GM18867 (cell line): ENCODE measurements around the gene TNFAIP3.
"Not testable (repeated sequence)": the region's sequence is repeated elsewhere in the genome, so short reads cannot be mapped to it uniquely, and the experiment has no call there.

ENCODE experiments used
- ATAC-seq: cut with Tn5 transposase; IDR thresholded peaks from one replicate; pipeline ENCODE4 v1.9.1; 2021; ENCODE audit warnings: mild to moderate bottlenecking, moderate library complexity; ENCODE audit not compliant: unreplicated experiment

The TNFAIP3 gene

DNA sequence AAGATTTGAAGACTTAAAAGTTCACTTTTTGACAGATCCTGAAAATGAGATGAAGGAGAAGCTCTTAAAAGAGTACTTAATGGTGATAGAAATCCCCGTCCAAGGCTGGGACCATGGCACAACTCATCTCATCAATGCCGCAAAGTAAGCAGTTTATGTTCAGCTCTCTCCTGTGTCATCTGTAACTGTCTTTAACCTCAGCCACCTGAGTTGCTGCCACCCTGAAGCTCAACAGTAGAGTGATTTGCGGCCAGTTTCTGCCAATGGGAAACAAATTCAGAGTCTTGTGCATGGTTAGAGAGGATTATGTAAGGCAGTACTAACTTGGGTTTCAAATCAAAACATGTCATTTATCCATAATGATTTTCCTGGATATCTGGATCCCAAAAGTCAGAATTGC lies 10.1 kb downstream of the TNFAIP3 start:
- no peak for ATAC-seq

DNA sequence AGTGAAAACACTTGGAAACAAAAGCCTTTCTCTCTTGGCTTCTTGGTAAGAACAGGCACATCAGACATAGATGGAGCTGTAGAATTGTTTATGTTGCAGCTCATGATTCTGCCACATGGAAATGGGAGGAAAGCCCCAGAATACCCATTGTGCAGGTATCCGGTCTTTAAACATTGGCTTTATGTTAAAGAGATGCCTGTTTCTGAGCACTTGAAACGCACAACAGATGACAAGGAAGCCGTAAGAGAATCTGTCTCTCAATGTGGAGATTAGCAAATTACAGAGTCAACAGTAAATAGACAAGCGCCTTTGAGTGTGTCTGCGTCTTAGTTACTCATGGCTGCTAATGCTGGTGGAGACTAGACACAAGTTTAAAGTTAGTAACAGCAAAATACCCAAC lies 10.5 kb downstream of the TNFAIP3 start:
- ATAC-seq: no peak

GRCh38 chr6:137878029-137878428 lies 11.0 kb downstream of the TNFAIP3 start:
- no peak for ATAC-seq

DNA sequence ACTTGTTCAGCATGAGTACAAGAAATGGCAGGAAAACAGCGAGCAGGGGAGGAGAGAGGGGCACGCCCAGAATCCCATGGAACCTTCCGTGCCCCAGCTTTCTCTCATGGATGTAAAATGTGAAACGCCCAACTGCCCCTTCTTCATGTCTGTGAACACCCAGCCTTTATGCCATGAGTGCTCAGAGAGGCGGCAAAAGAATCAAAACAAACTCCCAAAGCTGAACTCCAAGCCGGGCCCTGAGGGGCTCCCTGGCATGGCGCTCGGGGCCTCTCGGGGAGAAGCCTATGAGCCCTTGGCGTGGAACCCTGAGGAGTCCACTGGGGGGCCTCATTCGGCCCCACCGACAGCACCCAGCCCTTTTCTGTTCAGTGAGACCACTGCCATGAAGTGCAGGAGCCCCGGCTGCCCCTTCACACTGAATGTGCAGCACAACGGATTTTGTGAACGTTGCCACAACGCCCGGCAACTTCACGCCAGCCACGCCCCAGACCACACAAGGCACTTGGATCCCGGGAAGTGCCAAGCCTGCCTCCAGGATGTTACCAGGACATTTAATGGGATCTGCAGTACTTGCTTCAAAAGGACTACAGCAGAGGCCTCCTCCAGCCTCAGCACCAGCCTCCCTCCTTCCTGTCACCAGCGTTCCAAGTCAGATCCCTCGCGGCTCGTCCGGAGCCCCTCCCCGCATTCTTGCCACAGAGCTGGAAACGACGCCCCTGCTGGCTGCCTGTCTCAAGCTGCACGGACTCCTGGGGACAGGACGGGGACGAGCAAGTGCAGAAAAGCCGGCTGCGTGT lies 11.6 kb downstream of the TNFAIP3 start:
- ATAC-seq: no peak

DNA sequence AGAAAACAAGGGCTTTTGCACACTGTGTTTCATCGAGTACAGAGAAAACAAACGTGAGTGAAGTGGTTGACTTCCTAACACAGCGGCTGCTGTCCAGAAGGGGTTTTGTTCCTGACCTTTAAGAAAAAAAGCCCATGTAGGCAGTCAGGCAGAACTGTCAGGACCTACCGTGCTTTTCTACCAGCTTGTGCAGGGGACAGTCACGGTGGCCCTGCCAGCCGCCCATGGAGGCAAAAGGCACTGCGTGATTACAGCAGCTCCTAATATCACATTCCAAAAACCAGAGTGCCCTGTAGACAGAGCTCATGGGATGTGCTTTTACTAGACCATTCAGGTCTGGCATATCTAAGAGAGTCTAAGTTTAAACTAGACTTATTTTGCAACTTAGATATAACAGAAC lies 12.2 kb downstream of the TNFAIP3 start:
- no peak for ATAC-seq

- ATAC-seq: no peak
Measured at GRCh38 chr6:137879885-137880745, 13.1 kb downstream of the TNFAIP3 start.

DNA sequence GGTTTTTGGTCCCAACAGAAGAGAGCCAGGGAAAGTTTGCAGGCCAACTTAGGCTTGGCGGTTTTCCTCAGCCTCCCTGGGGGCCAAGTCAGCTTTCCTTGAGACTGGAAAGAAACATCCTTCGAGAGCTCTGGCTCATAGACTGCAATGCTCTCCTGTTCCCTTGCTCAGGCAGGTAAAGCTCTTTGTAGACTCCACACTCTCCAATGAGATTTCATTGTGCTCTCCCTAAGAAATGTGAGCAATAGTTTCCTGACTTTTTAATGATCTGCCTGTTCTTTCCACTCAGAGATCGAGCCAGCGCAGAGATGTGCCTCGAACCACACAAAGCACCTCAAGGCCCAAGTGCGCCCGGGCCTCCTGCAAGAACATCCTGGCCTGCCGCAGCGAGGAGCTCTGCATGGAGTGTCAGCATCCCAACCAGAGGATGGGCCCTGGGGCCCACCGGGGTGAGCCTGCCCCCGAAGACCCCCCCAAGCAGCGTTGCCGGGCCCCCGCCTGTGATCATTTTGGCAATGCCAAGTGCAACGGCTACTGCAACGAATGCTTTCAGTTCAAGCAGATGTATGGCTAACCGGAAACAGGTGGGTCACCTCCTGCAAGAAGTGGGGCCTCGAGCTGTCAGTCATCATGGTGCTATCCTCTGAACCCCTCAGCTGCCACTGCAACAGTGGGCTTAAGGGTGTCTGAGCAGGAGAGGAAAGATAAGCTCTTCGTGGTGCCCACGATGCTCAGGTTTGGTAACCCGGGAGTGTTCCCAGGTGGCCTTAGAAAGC lies 13.9 kb downstream of the TNFAIP3 start:
- no peak for ATAC-seq

DNA sequence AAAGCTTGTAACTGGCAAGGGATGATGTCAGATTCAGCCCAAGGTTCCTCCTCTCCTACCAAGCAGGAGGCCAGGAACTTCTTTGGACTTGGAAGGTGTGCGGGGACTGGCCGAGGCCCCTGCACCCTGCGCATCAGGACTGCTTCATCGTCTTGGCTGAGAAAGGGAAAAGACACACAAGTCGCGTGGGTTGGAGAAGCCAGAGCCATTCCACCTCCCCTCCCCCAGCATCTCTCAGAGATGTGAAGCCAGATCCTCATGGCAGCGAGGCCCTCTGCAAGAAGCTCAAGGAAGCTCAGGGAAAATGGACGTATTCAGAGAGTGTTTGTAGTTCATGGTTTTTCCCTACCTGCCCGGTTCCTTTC lies 14.4 kb downstream of the TNFAIP3 start:
- no peak for ATAC-seq

GRCh38 chr6:137882225-137882961 lies 15.3 kb downstream of the TNFAIP3 start:
- no peak for ATAC-seq

DNA sequence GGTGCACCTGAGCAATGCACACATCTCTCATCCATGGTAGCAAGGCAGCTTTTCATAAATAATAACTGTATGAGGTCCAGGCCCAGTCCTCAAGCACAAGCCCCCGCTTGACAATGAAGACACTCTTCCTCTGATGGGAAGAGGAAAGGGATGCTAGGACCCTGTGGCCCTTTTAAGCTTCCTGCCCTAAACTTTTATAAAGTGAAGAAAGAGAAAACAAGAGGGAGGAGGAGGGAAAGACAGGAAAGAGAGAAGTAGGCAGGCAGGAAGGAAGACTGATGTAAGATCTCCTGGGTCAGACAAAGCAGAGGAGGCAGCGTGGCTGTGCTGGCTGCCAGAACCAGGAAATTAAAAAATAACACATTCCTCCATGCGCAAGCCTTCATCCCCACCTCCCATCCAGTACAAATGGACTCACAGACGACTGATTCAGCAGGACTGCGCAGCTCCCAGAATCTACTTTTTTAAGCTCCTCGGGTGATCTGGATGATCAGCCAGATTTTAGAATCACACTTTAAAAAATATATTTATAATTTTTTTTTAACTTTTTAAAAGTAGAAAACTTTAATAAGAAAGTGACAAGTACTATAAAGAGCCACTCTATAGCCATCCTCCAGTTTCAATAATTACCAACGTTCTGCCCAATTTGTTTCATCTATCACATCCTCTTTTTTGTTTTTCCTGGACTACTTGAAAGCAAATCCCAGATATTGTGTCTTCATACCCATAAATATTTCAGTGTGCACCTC lies 16.5 kb downstream of the TNFAIP3 start:
- ATAC-seq: peak; percentile 32

GRCh38 chr6:137884149-137884909 lies 17.3 kb downstream of the TNFAIP3 start:
- peak; percentile 15 for ATAC-seq

DNA sequence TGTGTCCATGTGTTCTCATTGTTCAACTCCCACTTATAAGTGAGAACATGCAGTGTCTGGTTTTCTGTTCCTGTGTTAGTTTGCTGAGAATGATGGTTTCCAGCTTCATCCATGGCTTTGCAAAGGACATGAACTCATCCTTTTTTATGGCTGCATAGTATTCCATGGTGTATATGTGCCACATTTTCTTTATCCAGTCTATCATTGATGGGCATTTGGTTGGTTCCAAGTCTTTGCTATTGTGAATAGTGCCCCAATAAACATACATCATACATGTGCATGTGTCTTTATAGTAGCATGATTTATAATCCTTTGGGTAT lies 17.8 kb downstream of the TNFAIP3 start:
- not testable (repeated sequence) for ATAC-seq

DNA sequence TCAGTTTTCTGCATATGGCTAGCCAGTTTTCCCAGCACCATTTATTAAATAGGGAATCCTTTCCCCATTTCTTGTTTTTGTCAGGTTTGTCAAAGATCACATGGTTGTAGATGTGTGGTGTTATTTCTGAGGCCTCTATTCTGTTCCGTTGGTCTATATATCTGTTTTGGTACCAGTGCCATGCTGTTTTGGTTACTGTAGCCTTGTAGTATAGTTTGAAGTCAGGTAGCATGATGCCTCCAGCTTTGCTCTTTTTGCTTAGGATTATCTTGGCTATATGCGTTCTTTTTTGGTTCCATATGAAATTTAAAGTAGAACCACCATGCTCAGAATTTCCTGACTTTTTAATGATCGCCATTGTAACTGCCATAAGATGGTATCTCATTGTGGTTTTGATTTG lies 19.2 kb downstream of the TNFAIP3 start:
- ATAC-seq: not testable (repeated sequence)

GRCh38 chr6:137890983-137891537 lies 24.0 kb downstream of the TNFAIP3 start:
- ATAC-seq: no peak

DNA sequence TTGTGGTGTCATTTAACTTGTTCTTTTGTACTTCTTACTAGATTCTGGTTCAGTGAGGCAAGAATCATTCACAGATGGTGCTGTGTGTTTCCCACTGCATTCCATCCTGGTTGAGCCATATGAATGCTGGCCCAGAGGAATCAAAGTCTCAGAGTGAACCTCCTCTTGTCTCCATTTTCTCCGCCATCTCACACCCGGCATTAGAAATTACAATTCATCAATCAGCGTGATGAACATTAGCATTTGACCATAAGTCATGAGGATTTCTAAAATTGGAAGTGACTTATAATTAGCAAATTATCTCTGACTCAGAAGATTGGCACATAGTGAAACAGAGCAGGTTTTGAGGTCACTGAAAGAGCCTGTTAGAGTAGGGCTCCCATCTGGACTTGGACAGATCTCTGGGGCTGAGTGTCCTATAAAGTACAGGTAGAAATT lies 25.2 kb downstream of the TNFAIP3 start:
- peak; percentile 68 for ATAC-seq

- no peak for ATAC-seq
Measured at GRCh38 chr6:137893181-137893580, 26.1 kb downstream of the TNFAIP3 start.

GRCh38 chr6:137893726-137894125 lies 26.7 kb downstream of the TNFAIP3 start:
- no peak for ATAC-seq

GRCh38 chr6:137894378-137894777 lies 27.3 kb downstream of the TNFAIP3 start:
- ATAC-seq: not testable (repeated sequence)

GRCh38 chr6:137894779-137895385 lies 27.8 kb downstream of the TNFAIP3 start:
- no peak for ATAC-seq
